ENCODE results near the gene SLC44A1.

DNA sequence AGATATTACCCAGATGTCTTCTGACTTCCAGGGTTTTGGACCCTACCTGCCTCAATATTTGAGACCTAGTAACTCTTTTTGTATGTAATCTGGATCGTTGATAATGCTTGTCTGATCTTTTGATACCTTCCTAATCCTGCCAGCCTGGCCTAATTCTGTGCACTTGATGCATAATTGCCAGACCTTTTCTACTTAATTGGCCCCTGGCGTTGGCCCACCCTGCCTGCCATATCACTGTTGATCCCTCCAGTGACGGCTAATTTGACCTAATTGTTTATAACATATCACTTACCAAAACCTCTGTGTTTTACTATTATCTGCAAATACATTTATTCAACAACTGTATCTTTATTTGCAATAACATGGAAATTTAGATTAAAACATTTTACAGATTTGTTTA lies 49.0 kb downstream of the SLC44A1 start:
- no peak for TF ChIP-seq POLR2A (IDR thresholded peaks at IDR 0.05)
- TF ChIP-seq, protein P1, sequence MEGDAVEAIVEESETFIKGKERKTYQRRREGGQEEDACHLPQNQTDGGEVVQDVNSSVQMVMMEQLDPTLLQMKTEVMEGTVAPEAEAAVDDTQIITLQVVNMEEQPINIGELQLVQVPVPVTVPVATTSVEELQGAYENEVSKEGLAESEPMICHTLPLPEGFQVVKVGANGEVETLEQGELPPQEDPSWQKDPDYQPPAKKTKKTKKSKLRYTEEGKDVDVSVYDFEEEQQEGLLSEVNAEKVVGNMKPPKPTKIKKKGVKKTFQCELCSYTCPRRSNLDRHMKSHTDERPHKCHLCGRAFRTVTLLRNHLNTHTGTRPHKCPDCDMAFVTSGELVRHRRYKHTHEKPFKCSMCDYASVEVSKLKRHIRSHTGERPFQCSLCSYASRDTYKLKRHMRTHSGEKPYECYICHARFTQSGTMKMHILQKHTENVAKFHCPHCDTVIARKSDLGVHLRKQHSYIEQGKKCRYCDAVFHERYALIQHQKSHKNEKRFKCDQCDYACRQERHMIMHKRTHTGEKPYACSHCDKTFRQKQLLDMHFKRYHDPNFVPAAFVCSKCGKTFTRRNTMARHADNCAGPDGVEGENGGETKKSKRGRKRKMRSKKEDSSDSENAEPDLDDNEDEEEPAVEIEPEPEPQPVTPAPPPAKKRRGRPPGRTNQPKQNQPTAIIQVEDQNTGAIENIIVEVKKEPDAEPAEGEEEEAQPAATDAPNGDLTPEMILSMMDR (IDR thresholded peaks at IDR 0.05) = no peak
